ENCODE data around the gene SYK.
"Not testable (repeated sequence)": the region's sequence is repeated elsewhere in the genome, so short reads cannot be mapped to it uniquely, and the experiment has no call there.

Gene SYK

DNA sequence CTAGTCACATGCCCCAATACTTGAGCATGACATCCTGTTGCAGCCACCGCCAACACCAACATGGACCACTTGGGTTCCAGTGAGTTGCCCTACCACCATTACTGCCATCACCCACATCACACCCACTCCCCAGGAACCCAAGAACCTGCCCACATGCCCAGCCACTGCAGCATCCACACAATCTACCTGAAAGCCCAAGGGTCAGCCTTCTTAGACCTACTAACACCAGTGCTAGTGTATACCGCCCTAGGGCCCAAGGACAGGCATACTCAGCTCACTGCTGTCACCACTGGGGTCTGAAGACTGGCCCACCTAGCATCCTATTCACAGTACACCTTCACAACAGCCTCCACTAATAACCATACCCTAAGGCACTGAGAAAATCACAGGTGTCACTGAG lies 82.0 kb downstream of the SYK start:
- TF ChIP-seq ZNF174 (tag by site-specific recombination; IDR thresholded peaks at IDR 0.05) (no peak), ZNF837 (tag by site-specific recombination; IDR thresholded peaks at IDR 0.05) (no peak), ZNF19 (tag by site-specific recombination; IDR thresholded peaks at IDR 0.05; ENCODE audit: low read depth) (no peak), ZFP37 (tag by site-specific recombination; IDR thresholded peaks at IDR 0.05) (no peak), ZNF292 (tag by site-specific recombination; IDR thresholded peaks at IDR 0.05; ENCODE audit: borderline replicate concordance, low read depth) (no peak), ZNF146 (tag by site-specific recombination; IDR thresholded peaks at IDR 0.05) (no peak), ZNF701 (tag by site-specific recombination; IDR thresholded peaks at IDR 0.05) (no peak)
- ChIA-PET POLR2A (no interaction called here), CTCF (no interaction called here)

DNA sequence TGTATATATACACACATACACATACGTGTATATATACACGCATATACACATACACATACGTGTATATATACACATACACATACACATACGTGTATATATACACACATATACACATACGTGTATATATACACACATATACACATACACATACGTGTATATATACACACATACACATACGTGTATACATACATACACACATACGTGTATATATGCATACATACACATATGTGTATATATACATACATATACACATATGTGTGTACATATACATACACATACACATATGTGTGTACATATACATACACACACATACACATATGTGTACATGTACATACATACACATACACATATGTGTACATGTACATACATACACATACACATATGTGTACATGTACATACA lies 82.6 kb downstream of the SYK start:
- CTCF ChIA-PET: no interaction called here
- Histone ChIP-seq H3K27ac (ENCODE audit: extremely low read depth, low read depth, low read length) (no peak overlapping the region), H3K4me3 (ENCODE audit: low read depth, low read length) (no peak overlapping the region), H3K9me3 (ENCODE audit: control insufficient read depth, insufficient read depth, low read depth, low read length) (no peaks in the 10 kb centered on the region), H3K36me3 (ENCODE audit: control insufficient read depth in 2 of 2, insufficient read depth in 1 of 2, low read length in 2 of 2) (peaks cover 0 to 50% of the 10 kb centered on the region in 2 experiments; a peak in 2 of 3 replicates), H3K4me1 (ENCODE audit: control insufficient read depth, insufficient read depth, low read length) (no peaks in the 10 kb centered on the region)
- POLR2A ChIA-PET: no interaction called here
- TF ChIP-seq YY1 (tag by site-specific recombination; IDR thresholded peaks at IDR 0.05): no peak
- TF ChIP-seq, protein P1, sequence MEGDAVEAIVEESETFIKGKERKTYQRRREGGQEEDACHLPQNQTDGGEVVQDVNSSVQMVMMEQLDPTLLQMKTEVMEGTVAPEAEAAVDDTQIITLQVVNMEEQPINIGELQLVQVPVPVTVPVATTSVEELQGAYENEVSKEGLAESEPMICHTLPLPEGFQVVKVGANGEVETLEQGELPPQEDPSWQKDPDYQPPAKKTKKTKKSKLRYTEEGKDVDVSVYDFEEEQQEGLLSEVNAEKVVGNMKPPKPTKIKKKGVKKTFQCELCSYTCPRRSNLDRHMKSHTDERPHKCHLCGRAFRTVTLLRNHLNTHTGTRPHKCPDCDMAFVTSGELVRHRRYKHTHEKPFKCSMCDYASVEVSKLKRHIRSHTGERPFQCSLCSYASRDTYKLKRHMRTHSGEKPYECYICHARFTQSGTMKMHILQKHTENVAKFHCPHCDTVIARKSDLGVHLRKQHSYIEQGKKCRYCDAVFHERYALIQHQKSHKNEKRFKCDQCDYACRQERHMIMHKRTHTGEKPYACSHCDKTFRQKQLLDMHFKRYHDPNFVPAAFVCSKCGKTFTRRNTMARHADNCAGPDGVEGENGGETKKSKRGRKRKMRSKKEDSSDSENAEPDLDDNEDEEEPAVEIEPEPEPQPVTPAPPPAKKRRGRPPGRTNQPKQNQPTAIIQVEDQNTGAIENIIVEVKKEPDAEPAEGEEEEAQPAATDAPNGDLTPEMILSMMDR (tag by site-specific recombination; IDR thresholded peaks at IDR 0.05): no peak
- no peak for TF ChIP-seq ZNF37A (tag by site-specific recombination; IDR thresholded peaks at IDR 0.05)
- no peak for TF ChIP-seq ZNF660 (tag by site-specific recombination; IDR thresholded peaks at IDR 0.05)
- TF ChIP-seq, protein P2, sequence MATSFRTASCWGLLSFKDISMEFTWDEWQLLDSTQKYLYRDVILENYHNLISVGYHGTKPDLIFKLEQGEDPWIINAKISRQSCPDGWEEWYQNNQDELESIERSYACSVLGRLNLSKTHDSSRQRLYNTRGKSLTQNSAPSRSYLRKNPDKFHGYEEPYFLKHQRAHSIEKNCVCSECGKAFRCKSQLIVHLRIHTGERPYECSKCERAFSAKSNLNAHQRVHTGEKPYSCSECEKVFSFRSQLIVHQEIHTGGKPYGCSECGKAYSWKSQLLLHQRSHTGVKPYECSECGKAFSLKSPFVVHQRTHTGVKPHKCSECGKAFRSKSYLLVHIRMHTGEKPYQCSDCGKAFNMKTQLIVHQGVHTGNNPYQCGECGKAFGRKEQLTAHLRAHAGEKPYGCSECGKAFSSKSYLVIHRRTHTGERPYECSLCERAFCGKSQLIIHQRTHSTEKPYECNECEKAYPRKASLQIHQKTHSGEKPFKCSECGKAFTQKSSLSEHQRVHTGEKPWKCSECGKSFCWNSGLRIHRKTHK (tag by site-specific recombination; IDR thresholded peaks at IDR 0.05): no peak
- TF ChIP-seq ZBTB20 (tag by site-specific recombination; IDR thresholded peaks at IDR 0.05): no peak
- TF ChIP-seq, protein P3, sequence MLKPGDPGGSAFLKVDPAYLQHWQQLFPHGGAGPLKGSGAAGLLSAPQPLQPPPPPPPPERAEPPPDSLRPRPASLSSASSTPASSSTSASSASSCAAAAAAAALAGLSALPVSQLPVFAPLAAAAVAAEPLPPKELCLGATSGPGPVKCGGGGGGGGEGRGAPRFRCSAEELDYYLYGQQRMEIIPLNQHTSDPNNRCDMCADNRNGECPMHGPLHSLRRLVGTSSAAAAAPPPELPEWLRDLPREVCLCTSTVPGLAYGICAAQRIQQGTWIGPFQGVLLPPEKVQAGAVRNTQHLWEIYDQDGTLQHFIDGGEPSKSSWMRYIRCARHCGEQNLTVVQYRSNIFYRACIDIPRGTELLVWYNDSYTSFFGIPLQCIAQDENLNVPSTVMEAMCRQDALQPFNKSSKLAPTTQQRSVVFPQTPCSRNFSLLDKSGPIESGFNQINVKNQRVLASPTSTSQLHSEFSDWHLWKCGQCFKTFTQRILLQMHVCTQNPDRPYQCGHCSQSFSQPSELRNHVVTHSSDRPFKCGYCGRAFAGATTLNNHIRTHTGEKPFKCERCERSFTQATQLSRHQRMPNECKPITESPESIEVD (tag by site-specific recombination; IDR thresholded peaks at IDR 0.05): no peak
- TF ChIP-seq, protein P4, sequence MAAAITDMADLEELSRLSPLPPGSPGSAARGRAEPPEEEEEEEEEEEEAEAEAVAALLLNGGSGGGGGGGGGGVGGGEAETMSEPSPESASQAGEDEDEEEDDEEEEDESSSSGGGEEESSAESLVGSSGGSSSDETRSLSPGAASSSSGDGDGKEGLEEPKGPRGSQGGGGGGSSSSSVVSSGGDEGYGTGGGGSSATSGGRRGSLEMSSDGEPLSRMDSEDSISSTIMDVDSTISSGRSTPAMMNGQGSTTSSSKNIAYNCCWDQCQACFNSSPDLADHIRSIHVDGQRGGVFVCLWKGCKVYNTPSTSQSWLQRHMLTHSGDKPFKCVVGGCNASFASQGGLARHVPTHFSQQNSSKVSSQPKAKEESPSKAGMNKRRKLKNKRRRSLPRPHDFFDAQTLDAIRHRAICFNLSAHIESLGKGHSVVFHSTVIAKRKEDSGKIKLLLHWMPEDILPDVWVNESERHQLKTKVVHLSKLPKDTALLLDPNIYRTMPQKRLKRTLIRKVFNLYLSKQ (tag by site-specific recombination; IDR thresholded peaks at IDR 0.05; ENCODE audit: borderline replicate concordance): no peak
- no peak for TF ChIP-seq ZNF777 (tag by site-specific recombination; IDR thresholded peaks at IDR 0.05; ENCODE audit: borderline replicate concordance)
- TF ChIP-seq ZNF138 (tag by site-specific recombination; IDR thresholded peaks at IDR 0.05; ENCODE audit: borderline replicate concordance): no peak
- TF ChIP-seq ZBTB21 (tag by site-specific recombination; IDR thresholded peaks at IDR 0.05): no peak
- TF ChIP-seq ZNF549 (tag by site-specific recombination; IDR thresholded peaks at IDR 0.05): no peak
- TF ChIP-seq, protein P5, sequence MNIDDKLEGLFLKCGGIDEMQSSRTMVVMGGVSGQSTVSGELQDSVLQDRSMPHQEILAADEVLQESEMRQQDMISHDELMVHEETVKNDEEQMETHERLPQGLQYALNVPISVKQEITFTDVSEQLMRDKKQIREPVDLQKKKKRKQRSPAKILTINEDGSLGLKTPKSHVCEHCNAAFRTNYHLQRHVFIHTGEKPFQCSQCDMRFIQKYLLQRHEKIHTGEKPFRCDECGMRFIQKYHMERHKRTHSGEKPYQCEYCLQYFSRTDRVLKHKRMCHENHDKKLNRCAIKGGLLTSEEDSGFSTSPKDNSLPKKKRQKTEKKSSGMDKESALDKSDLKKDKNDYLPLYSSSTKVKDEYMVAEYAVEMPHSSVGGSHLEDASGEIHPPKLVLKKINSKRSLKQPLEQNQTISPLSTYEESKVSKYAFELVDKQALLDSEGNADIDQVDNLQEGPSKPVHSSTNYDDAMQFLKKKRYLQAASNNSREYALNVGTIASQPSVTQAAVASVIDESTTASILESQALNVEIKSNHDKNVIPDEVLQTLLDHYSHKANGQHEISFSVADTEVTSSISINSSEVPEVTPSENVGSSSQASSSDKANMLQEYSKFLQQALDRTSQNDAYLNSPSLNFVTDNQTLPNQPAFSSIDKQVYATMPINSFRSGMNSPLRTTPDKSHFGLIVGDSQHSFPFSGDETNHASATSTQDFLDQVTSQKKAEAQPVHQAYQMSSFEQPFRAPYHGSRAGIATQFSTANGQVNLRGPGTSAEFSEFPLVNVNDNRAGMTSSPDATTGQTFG (tag by site-specific recombination; IDR thresholded peaks at IDR 0.05; ENCODE audit: borderline replicate concordance): no peak
- no peak for TF ChIP-seq SALL2 (tag by site-specific recombination; IDR thresholded peaks at IDR 0.05; ENCODE audit: borderline replicate concordance)

More for the DNA sequence above, 82.0 kb downstream of the SYK start:
- H3K36me3 ChIP-seq (ENCODE audit: control insufficient read depth in 2 of 2, insufficient read depth in 1 of 2, low read length in 2 of 2): peaks cover 0 to 49% of the 10 kb centered on the region in 2 experiments; a peak in 2 of 3 replicates
- no peak overlapping the region for H3K27ac ChIP-seq (ENCODE audit: extremely low read depth, low read depth, low read length)
- H3K9me3 ChIP-seq (ENCODE audit: control insufficient read depth, insufficient read depth, low read depth, low read length): no peaks in the 10 kb centered on the region
- no peaks in the 10 kb centered on the region for H3K4me1 ChIP-seq (ENCODE audit: control insufficient read depth, insufficient read depth, low read length)
- H3K4me3 ChIP-seq (ENCODE audit: low read depth, low read length): no peak overlapping the region

DNA sequence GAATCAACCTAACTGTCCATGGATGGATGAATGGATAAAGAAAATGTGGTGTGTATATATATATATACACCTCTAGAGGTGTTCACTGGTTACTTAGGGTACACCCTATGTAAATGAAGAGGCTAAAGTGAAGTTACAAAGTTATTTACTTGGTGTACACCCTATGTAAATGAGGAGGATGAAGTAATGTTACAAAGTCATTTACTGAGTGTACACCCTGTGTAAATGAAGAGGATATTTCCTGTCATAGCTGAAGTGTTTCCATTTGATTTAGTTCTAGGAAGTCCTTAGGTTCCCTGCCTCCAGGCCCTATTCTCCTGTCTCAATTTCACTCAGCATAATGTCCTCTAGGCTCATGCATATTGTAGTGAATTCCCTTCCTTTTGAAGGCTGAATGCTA lies 85.2 kb downstream of the SYK start:
- H3K9me3 ChIP-seq (ENCODE audit: control insufficient read depth, insufficient read depth, low read depth, low read length); H3K27ac ChIP-seq (ENCODE audit: extremely low read depth, low read depth, low read length); H3K4me3 ChIP-seq (ENCODE audit: low read depth, low read length); POLR2A ChIA-PET; H3K4me1 ChIP-seq (ENCODE audit: control insufficient read depth, insufficient read depth, low read length); CTCF ChIA-PET: not testable (repeated sequence)
- peaks cover 0 to 39% of the 10 kb centered on the region in 2 experiments; a peak in 2 of 3 replicates for H3K36me3 ChIP-seq (ENCODE audit: control insufficient read depth in 2 of 2, insufficient read depth in 1 of 2, low read length in 2 of 2)

Measured in HEK293 (cell line).